Measurements from ENCODE around the gene APOC1. TPM values are rescaled to one million over a fixed set of nuclear protein-coding genes. Genes with fewer than 3 reads are reported as not detected.

The APOC1 gene
- total and polyA plus RNA-seq, 2 donors (not counting 1 experiment from before 2014, with no cell fraction given): 2.3 to 2.6 TPM

- H3K9me3 ChIP-seq (ENCODE audit: control insufficient read depth, insufficient read depth, low read depth, low read length): no peaks in the 10 kb centered on the region
- no peaks in the 10 kb centered on the region for H3K4me1 ChIP-seq (ENCODE audit: control insufficient read depth, extremely low read depth, insufficient read depth, low read length)
- H3K27me3 ChIP-seq (ENCODE audit: control insufficient read depth, insufficient read depth, low read length): peaks cover 9% of the 10 kb centered on the region
- DNase-seq (ENCODE audit: low read depth in 2 of 2): no peak
- H2AFZ ChIP-seq (ENCODE audit: low read length): no peak overlapping the region
- TF ChIP-seq EZH2 (IDR thresholded peaks at IDR 0.05; ENCODE audit: low read length, missing control alignments): no peak
- peak in 1 of 2 donors; percentile 3 for TF ChIP-seq CTCF (conservative IDR thresholded peaks at IDR 0.05 in 1 of 2, IDR thresholded peaks at IDR 0.05 in 1 of 2; ENCODE audit: low read depth in 1 of 2, low read length in 2 of 2)
- H3K36me3 ChIP-seq (ENCODE audit: control insufficient read depth, insufficient read depth, low read length): peaks cover 8% of the 10 kb centered on the region
- H4K20me1 ChIP-seq (ENCODE audit: control insufficient read depth, extremely low read depth, insufficient read depth, low read length): no peaks in the 10 kb centered on the region
- no peak overlapping the region for H3K9ac ChIP-seq (ENCODE audit: insufficient read depth, low read length)
- H3K4me3 ChIP-seq (replicated peaks in 1 of 4; ENCODE audit: control extremely low read depth in 1 of 4, insufficient read depth in 1 of 4, low read depth in 3 of 4, low read length in 4 of 4): no peak overlapping the region
- no peak overlapping the region for H3K4me2 ChIP-seq (ENCODE audit: extremely low read depth, insufficient read depth, low read length)
- no peak overlapping the region for H3K27ac ChIP-seq (ENCODE audit: insufficient read depth, low read length)
- no peaks in the 10 kb centered on the region for H3K79me2 ChIP-seq (ENCODE audit: control insufficient read depth, insufficient read depth, low read length)
Observed at GRCh38 chr19:44904426-44904994, 9.9 kb upstream of the APOC1 start.

DNA sequence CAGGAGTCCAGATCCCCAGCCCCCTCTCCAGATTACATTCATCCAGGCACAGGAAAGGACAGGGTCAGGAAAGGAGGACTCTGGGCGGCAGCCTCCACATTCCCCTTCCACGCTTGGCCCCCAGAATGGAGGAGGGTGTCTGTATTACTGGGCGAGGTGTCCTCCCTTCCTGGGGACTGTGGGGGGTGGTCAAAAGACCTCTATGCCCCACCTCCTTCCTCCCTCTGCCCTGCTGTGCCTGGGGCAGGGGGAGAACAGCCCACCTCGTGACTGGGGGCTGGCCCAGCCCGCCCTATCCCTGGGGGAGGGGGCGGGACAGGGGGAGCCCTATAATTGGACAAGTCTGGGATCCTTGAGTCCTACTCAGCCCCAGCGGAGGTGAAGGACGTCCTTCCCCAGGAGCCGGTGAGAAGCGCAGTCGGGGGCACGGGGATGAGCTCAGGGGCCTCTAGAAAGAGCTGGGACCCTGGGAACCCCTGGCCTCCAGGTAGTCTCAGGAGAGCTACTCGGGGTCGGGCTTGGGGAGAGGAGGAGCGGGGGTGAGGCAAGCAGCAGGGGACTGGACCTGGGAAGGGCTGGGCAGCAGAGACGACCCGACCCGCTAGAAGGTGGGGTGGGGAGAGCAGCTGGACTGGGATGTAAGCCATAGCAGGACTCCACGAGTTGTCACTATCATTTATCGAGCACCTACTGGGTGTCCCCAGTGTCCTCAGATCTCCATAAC lies 8.8 kb upstream of the APOC1 start, which contains the start of gene APOE:
Gene APOE (plus strand): TSS at position 360 of the 724 bp plus-strand sequence. CDS start 829 bp downstream, outside the sequence.
- Histone ChIP-seq H2AFZ (ENCODE audit: low read length) (peak within 1 kb of the TSS; percentile 39), H3K4me1 (ENCODE audit: control insufficient read depth, extremely low read depth, insufficient read depth, low read length) (no peaks in the 10 kb centered on the region), H3K27me3 (ENCODE audit: control insufficient read depth, insufficient read depth, low read length) (peaks cover 9% of the 10 kb centered on the region), H3K4me2 (ENCODE audit: extremely low read depth, insufficient read depth, low read length) (peak within 1 kb of the TSS; percentile 59), H3K36me3 (ENCODE audit: control insufficient read depth, insufficient read depth, low read length) (peaks cover 4% of the 10 kb centered on the region), H4K20me1 (ENCODE audit: control insufficient read depth, extremely low read depth, insufficient read depth, low read length) (no peaks in the 10 kb centered on the region), H3K4me3 (replicated peaks in 1 of 4; ENCODE audit: control extremely low read depth in 1 of 4, insufficient read depth in 1 of 4, low read depth in 3 of 4, low read length in 4 of 4) (peak within 1 kb of the TSS in 2 of 4 experiments; percentile 53 to 85), H3K79me2 (ENCODE audit: control insufficient read depth, insufficient read depth, low read length) (no peaks in the 10 kb centered on the region), H3K9me3 (ENCODE audit: control insufficient read depth, insufficient read depth, low read depth, low read length) (no peaks in the 10 kb centered on the region), H3K9ac (ENCODE audit: insufficient read depth, low read length) (peak within 1 kb of the TSS; percentile 2), H3K27ac (ENCODE audit: insufficient read depth, low read length) (no peak within 1 kb of the TSS)
- DNase-seq (ENCODE audit: low read depth in 2 of 2): peak in 1 of 2 donors; percentile 47
- TF ChIP-seq CTCF (conservative IDR thresholded peaks at IDR 0.05 in 1 of 2, IDR thresholded peaks at IDR 0.05 in 1 of 2; ENCODE audit: low read depth in 1 of 2, low read length in 2 of 2) (no peak), EZH2 (IDR thresholded peaks at IDR 0.05; ENCODE audit: low read length, missing control alignments) (peak; percentile 83)

DNA sequence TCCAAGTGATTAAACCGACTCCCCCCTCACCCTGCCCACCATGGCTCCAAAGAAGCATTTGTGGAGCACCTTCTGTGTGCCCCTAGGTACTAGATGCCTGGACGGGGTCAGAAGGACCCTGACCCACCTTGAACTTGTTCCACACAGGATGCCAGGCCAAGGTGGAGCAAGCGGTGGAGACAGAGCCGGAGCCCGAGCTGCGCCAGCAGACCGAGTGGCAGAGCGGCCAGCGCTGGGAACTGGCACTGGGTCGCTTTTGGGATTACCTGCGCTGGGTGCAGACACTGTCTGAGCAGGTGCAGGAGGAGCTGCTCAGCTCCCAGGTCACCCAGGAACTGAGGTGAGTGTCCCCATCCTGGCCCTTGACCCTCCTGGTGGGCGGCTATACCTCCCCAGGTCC lies 6.8 kb upstream of the APOC1 start:
- H3K79me2 ChIP-seq (ENCODE audit: control insufficient read depth, insufficient read depth, low read length): no peaks in the 10 kb centered on the region
- no peak overlapping the region for H3K27ac ChIP-seq (ENCODE audit: insufficient read depth, low read length)
- no peak overlapping the region for H3K4me2 ChIP-seq (ENCODE audit: extremely low read depth, insufficient read depth, low read length)
- TF ChIP-seq CTCF (conservative IDR thresholded peaks at IDR 0.05 in 1 of 2, IDR thresholded peaks at IDR 0.05 in 1 of 2; ENCODE audit: low read depth in 1 of 2, low read length in 2 of 2): no peak
- TF ChIP-seq EZH2 (IDR thresholded peaks at IDR 0.05; ENCODE audit: low read length, missing control alignments): no peak
- peaks cover 9% of the 10 kb centered on the region for H3K27me3 ChIP-seq (ENCODE audit: control insufficient read depth, insufficient read depth, low read length)
- H3K9me3 ChIP-seq (ENCODE audit: control insufficient read depth, insufficient read depth, low read depth, low read length): no peaks in the 10 kb centered on the region
- no peak overlapping the region for H3K4me3 ChIP-seq (replicated peaks in 1 of 4; ENCODE audit: control extremely low read depth in 1 of 4, insufficient read depth in 1 of 4, low read depth in 3 of 4, low read length in 4 of 4)
- no peak for DNase-seq (ENCODE audit: low read depth in 2 of 2)
- peaks cover 2% of the 10 kb centered on the region for H3K36me3 ChIP-seq (ENCODE audit: control insufficient read depth, insufficient read depth, low read length)
- H4K20me1 ChIP-seq (ENCODE audit: control insufficient read depth, extremely low read depth, insufficient read depth, low read length): no peaks in the 10 kb centered on the region
- no peak overlapping the region for H2AFZ ChIP-seq (ENCODE audit: low read length)
- no peak overlapping the region for H3K9ac ChIP-seq (ENCODE audit: insufficient read depth, low read length)
- H3K4me1 ChIP-seq (ENCODE audit: control insufficient read depth, extremely low read depth, insufficient read depth, low read length): peaks cover 6% of the 10 kb centered on the region
